Thyroid gland (tissue), 4 donors: ENCODE measurements around the gene PLEKHM3. TPM values are rescaled to one million over a fixed set of nuclear protein-coding genes. Genes with fewer than 3 reads are reported as not detected.

Experiments
- DNase-seq, 2 donors: peaks; one replicate each; pipeline ENCODE4 v3.0.0-alpha.2; 2019
- H3K27ac ChIP-seq, 3 donors: fragments of 200-600 bp; sonication (generic); 1 replicate in 2 of 3; 2 replicates in 1 of 3; pipeline ENCODE4 v1.5.1; 2016 to 2019; ENCODE audit warnings: mild to moderate bottlenecking in 1 of 3, moderate library complexity in 1 of 3
- H3K27me3 ChIP-seq: fragments of 200-600 bp; sonication (generic); one replicate; pipeline ENCODE4 v1.5.1; 2019
- H3K36me3 ChIP-seq, 2 donors: fragments of 200-600 bp; sonication (generic); one replicate each; pipeline ENCODE4 v1.5.1; 2016 to 2019
- H3K4me1 ChIP-seq, 2 donors: fragments of 200-600 bp; sonication (generic); one replicate each; pipeline ENCODE4 v1.5.1; 2017 to 2019
- H3K4me3 ChIP-seq, 3 donors: fragments of 200-600 bp; sonication (generic); replicated peaks in 1 of 3; 1 replicate in 2 of 3; 2 replicates in 1 of 3; pipeline ENCODE4 v1.5.1; 2016; ENCODE audit warnings: mild to moderate bottlenecking in 1 of 3
- H3K9me3 ChIP-seq: fragments of 200-600 bp; sonication (generic); one replicate; pipeline ENCODE4 v1.5.1; 2017
- CTCF ChIP-seq, 6 experiments: fragments of 200-600 bp in 3 of 6; fragments of 450-650 bp in 3 of 6; sonication (generic) in 3 of 6; IDR thresholded peaks; one replicate each; pipeline ENCODE4 v1.5.1; 2016 to 2019; ENCODE audit warnings: antibody characterized with exemption in 6 of 6, mild to moderate bottlenecking in 2 of 6, inconsistent platforms in 1 of 6, moderate library complexity in 1 of 6
- POLR2A ChIP-seq, 2 donors: fragments of 450-650 bp; IDR thresholded peaks; one replicate each; pipeline ENCODE4 v1.6.1; 2017; ENCODE audit warnings: antibody characterized with exemption in 2 of 2, mild to moderate bottlenecking in 2 of 2, moderate library complexity in 1 of 2
- WGBS, 2 donors: methylation state at CpG; one replicate each; pipeline ENCODE4 v1.1.5; 2017; 5-methylcytosine and 5-hydroxymethylcytosine counted together
- intact Hi-C: fragments of 100-400 bp; cut with DNase I; formaldehyde crosslinking; loops from one replicate; pipeline ENCODE4 v1.15.1; 2023
- total RNA-seq, 4 donors: library from RNA; depleted of rRNA; stranded (reverse); fragments of >200 nt; gene quantifications; one replicate each; pipeline ENCODE4 v1.2.3, GENCODE V29; 2016

The PLEKHM3 gene
- total RNA-seq, 4 donors from 2014 or later, result 42.2 to 53.0 (median 44.5) TPM

- Histone ChIP-seq H3K4me3 (no peak overlapping the region), H3K36me3 (peaks cover 0 to 5% of the 10 kb centered on the region in 2 donors), H3K4me1 (peaks cover 25 to 30% of the 10 kb centered on the region in 2 donors), H3K27ac (peak overlapping the region; percentile 42 to 71 (median 68)), H3K27me3 (no peaks in the 10 kb centered on the region), H3K9me3 (no peaks in the 10 kb centered on the region)
- DNase-seq, result peak; percentile 64 to 68
- TF ChIP-seq POLR2A (IDR thresholded peaks at IDR 0.05), result no peak
- TF ChIP-seq CTCF (IDR thresholded peaks at IDR 0.05), result no peak
- intact Hi-C loops, result no loop called here
- 47 to 54% methylated on average over 17 of the region's 17 CpGs for WGBS, 2 donors
These were observed 200.0 kb downstream of the PLEKHM3 start for GRCh38 chr2:207825045-207825954.

DNA sequence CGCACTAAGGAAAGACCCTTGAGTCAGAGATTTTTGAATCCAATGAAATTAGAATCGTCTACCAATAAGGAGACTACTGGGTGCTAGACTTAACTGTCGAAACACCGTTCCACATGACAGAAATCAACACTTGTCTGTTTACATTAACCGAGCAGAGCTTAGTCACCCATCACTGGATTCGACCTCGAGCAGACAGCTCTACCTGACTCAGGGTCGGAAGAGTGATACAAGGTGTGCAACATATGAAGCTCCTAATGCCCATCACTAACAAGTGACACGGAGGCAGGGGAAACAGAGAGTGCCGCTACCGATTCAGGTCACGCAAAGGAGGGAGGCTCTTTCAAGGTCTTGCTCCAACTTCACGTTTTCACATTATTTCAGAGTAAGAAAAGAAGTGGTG, 201.5 kb downstream of the PLEKHM3 start:
- Histone ChIP-seq H3K4me3 (no peak overlapping the region), H3K36me3 (peaks cover 0 to 5% of the 10 kb centered on the region in 2 donors), H3K27ac (peak overlapping the region; percentile 42 to 71 (median 68)), H3K9me3 (no peaks in the 10 kb centered on the region), H3K27me3 (no peaks in the 10 kb centered on the region), H3K4me1 (peaks cover 25 to 33% of the 10 kb centered on the region in 2 donors)
- 68 to 71% methylated on average over 13 of the region's 13 CpGs for WGBS, 2 donors
- TF ChIP-seq CTCF (IDR thresholded peaks at IDR 0.05), result no peak
- no peak for TF ChIP-seq POLR2A (IDR thresholded peaks at IDR 0.05)
- intact Hi-C loops, result no loop called here
- peak; percentile 17 to 31 for DNase-seq

DNA sequence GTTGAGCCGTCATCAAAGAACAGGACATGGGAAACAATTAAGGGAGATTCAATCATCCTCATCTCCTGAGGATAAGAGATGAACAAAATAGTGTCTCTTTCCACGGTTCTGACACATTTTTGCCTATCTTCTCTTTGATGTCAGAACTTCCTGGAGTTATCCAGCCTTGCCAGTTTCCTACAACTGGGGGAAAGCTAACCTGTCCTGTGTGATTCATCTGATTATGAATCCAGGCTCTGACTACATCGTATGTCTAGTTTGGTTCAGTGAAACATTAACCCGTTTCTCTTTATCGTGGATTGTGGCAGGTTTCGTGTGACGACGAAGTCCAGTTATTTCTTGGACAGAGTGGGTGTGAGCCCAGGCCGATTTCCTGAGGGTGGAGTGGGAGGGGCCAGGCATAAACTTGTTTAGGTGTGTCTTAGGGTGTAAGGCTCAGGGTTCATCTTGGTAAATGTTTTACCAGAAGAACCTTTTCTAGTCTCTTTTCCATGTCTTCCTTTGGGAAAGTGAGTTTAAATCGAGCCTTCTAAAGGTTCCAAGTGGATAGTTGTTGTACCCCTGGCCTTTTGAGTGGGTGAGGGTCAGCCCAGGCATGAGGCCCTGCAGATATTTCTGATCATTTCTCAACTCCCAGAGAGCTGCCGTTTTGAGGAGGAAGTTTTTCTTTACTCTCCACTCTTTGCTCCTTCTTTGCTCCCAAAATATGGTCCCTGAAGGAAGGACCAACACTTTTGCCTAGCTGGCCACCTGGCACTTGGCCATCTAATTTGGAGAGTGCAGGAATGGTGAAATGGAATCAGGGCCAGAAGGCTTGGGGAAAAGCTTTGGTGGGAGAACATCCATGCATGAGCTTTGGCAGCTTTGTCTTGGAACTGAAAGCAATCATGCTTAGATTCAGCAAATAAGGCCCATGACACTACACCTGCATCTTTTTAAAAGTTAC, 205.2 kb downstream of the PLEKHM3 start:
- intact Hi-C loops, result no loop called here
- Histone ChIP-seq H3K27me3 (no peaks in the 10 kb centered on the region), H3K4me3 (no peak overlapping the region), H3K9me3 (no peaks in the 10 kb centered on the region), H3K36me3 (no peaks in the 10 kb centered on the region), H3K4me1 (peaks cover 20 to 24% of the 10 kb centered on the region in 2 donors), H3K27ac (peak overlapping the region in 1 of 3 donors; percentile 19)
- WGBS, 2 donors, result 72 to 79% methylated on average over 11 of the region's 11 CpGs
- TF ChIP-seq POLR2A (IDR thresholded peaks at IDR 0.05) (no peak), CTCF (IDR thresholded peaks at IDR 0.05) (no peak)
- peak in 1 of 2 donors; percentile 60 for DNase-seq

DNA sequence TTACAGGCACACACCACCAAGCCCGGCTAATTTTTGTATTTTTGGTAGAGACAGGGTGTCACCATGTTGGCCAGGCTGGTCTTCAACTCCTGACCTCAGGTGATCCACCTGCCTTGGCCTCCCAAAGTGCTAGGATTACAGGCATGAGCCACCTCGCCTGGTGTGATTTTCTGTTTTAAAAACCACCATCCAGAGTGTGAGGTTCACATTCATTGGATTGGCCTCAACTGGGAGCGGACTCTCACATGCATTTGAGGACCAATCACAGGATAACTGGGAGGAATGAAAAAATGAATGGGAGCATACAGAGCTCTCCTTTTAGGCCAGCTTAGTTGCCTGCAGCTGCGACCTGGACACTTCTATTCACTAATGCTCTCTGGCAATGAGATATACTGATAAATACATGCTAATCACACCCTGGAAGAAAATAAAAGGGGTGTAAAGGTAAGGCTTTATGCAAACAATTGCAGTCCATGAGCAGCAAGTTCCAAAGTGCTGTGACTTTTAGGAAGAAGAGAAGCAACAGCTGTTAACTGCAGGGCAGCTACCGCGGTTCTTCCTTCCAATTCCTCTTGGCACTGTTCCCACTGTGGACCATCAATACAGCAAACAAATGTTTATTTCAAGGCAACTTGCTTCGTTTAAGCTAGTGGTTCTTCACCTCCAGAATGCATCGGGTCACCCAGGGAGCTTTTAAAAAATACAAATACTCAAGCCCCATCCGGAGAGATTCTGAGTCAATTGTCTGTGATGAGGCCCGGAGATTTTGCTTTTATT, 206.1 kb downstream of the PLEKHM3 start:
- Histone ChIP-seq H3K27me3 (no peaks in the 10 kb centered on the region), H3K4me1 (peaks cover 11 to 15% of the 10 kb centered on the region in 2 donors), H3K9me3 (no peaks in the 10 kb centered on the region), H3K4me3 (no peak overlapping the region), H3K27ac (no peak overlapping the region), H3K36me3 (no peaks in the 10 kb centered on the region)
- no peak for DNase-seq
- WGBS, 2 donors, result 87 to 89% methylated on average over 10 of the region's 10 CpGs
- intact Hi-C loops, result no loop called here
- TF ChIP-seq CTCF (IDR thresholded peaks at IDR 0.05) (no peak), POLR2A (IDR thresholded peaks at IDR 0.05) (no peak)
